ENCODE data around the gene CBY2. TPM values are rescaled to one million over a fixed set of nuclear protein-coding genes. Genes with fewer than 3 reads are reported as not detected.

CBY2 gene
- total and polyA plus RNA-seq, 2 donors (not counting 1 experiment from before 2014, with no cell fraction given): not detected

DNA sequence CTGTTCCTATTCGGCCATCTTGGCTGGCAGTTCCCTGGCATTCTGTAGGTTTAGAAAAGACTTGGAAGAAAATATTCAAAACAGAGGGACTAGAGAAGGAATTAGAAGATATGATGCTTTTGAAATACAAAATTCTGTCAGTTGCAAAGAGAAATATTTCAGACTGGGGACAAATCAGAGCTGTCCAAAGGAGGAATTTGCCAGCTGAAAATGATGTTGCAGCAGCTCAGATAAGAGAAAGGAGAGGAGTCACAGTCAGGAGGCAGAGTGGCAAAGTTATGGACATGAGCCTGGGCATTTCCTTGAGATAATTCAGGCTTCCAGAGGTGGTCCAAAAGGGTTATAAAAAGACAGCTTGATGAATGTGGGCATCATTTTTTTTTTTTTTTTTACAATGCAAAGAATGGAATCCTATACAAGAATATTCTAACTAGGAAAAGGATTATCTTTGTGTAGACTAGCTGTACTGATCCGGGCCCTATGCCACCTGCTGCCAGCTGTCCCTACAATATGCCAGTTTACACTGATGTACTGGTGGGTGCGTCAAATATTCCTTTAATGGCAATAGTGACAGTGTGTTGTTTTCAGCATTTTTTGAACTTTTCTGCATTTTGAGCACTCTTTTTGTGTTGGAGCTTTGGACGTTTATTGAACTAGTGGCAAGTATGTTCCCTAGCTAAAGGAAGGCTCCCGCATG, 31.8 kb upstream of the CBY2 start:
- DNase-seq (no peak), ATAC-seq (ENCODE audit: low read depth) (no peak)
- intact Hi-C loops (cut with micrococcal nuclease): no loop called here
- Histone ChIP-seq H4K20me1 (ENCODE audit: control insufficient read depth, insufficient read depth, low read length, poor library complexity, severe bottlenecking) (no peaks in the 10 kb centered on the region), H3K79me2 (ENCODE audit: control insufficient read depth, insufficient read depth, low read length) (no peaks in the 10 kb centered on the region), H3K4me2 (replicated peaks; ENCODE audit: low read depth, low read length, poor library complexity, severe bottlenecking) (no peak overlapping the region), H3K27me3 (replicated peaks in 1 of 4; ENCODE audit: control extremely low read depth in 1 of 4, control insufficient read depth in 3 of 4, insufficient read depth in 4 of 4, low read length in 3 of 4) (no peaks in the 10 kb centered on the region), H3K4me1 (ENCODE audit: control insufficient read depth in 2 of 2, insufficient read depth in 2 of 2, low read length in 2 of 2) (no peaks in the 10 kb centered on the region), H3K4me3 (ENCODE audit: control extremely low read depth in 1 of 5, extremely low read depth in 1 of 5, insufficient read depth in 1 of 5, low read depth in 2 of 5, low read length in 4 of 5) (no peak overlapping the region), H2AFZ (ENCODE audit: insufficient read depth, low read depth, low read length, poor library complexity, severe bottlenecking) (no peak overlapping the region), H3K9me3 (ENCODE audit: control extremely low read depth in 1 of 3, control insufficient read depth in 2 of 3, insufficient read depth in 1 of 3, low read length in 2 of 3) (no peaks in the 10 kb centered on the region), H3K27ac (ENCODE audit: low read length in 2 of 2) (no peak overlapping the region), H3K9ac (ENCODE audit: low read length) (no peak overlapping the region), H3K36me3 (replicated peaks in 1 of 2; ENCODE audit: control extremely low read depth in 1 of 2, control insufficient read depth in 1 of 2, extremely low read depth in 1 of 2, insufficient read depth in 2 of 2, low read length in 1 of 2) (no peaks in the 10 kb centered on the region)
- H3K27me3 Mint-ChIP-seq: peaks cover 20% of the 10 kb centered on the region
- no peak overlapping the region for H3K4me3 Mint-ChIP-seq
- TF ChIP-seq, protein P1, sequence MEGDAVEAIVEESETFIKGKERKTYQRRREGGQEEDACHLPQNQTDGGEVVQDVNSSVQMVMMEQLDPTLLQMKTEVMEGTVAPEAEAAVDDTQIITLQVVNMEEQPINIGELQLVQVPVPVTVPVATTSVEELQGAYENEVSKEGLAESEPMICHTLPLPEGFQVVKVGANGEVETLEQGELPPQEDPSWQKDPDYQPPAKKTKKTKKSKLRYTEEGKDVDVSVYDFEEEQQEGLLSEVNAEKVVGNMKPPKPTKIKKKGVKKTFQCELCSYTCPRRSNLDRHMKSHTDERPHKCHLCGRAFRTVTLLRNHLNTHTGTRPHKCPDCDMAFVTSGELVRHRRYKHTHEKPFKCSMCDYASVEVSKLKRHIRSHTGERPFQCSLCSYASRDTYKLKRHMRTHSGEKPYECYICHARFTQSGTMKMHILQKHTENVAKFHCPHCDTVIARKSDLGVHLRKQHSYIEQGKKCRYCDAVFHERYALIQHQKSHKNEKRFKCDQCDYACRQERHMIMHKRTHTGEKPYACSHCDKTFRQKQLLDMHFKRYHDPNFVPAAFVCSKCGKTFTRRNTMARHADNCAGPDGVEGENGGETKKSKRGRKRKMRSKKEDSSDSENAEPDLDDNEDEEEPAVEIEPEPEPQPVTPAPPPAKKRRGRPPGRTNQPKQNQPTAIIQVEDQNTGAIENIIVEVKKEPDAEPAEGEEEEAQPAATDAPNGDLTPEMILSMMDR (IDR thresholded peaks at IDR 0.05): no peak
- no peak for TF ChIP-seq EZH2 (IDR thresholded peaks at IDR 0.05; ENCODE audit: borderline replicate concordance, insufficient read depth, low read depth, low read length, poor library complexity, severe bottlenecking)
- POLR2A ChIA-PET: no interaction called here
- WGBS (ENCODE audit: insufficient coverage): 86% methylated on average over 3 of the region's 5 CpGs
- H3K4me1 Mint-ChIP-seq: no peaks in the 10 kb centered on the region
- no peaks in the 10 kb centered on the region for H3K9me3 Mint-ChIP-seq (ENCODE audit: insufficient read depth)
- CTCF ChIA-PET: interaction anchor here (0.6 kb wide), 1 partner anchor 1397 kb away, joined by 4 read pairs; no protein-coding TSS in a partner anchor
- H3K27ac Mint-ChIP-seq: no peak overlapping the region

GRCh38 chr13:45674908-45675307, 27.2 kb upstream of the CBY2 start:
- Mint-ChIP-seq H3K27me3 (peaks cover 30% of the 10 kb centered on the region), H3K4me3 (no peak overlapping the region), H3K4me1 (no peaks in the 10 kb centered on the region), H3K9me3 (ENCODE audit: insufficient read depth) (no peaks in the 10 kb centered on the region), H3K27ac (no peak overlapping the region)
- Histone ChIP-seq H3K9me3 (ENCODE audit: control extremely low read depth in 1 of 3, control insufficient read depth in 2 of 3, insufficient read depth in 1 of 3, low read length in 2 of 3) (peaks cover 0 to 3% (median 0%) of the 10 kb centered on the region in 3 donors), H3K27ac (ENCODE audit: low read length in 2 of 2) (no peak overlapping the region), H3K4me2 (replicated peaks; ENCODE audit: low read depth, low read length, poor library complexity, severe bottlenecking) (no peak overlapping the region), H3K79me2 (ENCODE audit: control insufficient read depth, insufficient read depth, low read length) (no peaks in the 10 kb centered on the region), H3K4me1 (ENCODE audit: control insufficient read depth in 2 of 2, insufficient read depth in 2 of 2, low read length in 2 of 2) (no peaks in the 10 kb centered on the region), H3K27me3 (replicated peaks in 1 of 4; ENCODE audit: control extremely low read depth in 1 of 4, control insufficient read depth in 3 of 4, insufficient read depth in 4 of 4, low read length in 3 of 4) (no peaks in the 10 kb centered on the region), H3K4me3 (ENCODE audit: control extremely low read depth in 1 of 5, extremely low read depth in 1 of 5, insufficient read depth in 1 of 5, low read depth in 2 of 5, low read length in 4 of 5) (no peak overlapping the region), H4K20me1 (ENCODE audit: control insufficient read depth, insufficient read depth, low read length, poor library complexity, severe bottlenecking) (no peaks in the 10 kb centered on the region), H3K36me3 (replicated peaks in 1 of 2; ENCODE audit: control extremely low read depth in 1 of 2, control insufficient read depth in 1 of 2, extremely low read depth in 1 of 2, insufficient read depth in 2 of 2, low read length in 1 of 2) (no peaks in the 10 kb centered on the region), H3K9ac (ENCODE audit: low read length) (no peak overlapping the region), H2AFZ (ENCODE audit: insufficient read depth, low read depth, low read length, poor library complexity, severe bottlenecking) (no peak overlapping the region)
- no peak for ATAC-seq (ENCODE audit: low read depth)
- intact Hi-C loops (cut with micrococcal nuclease): no loop called here
- ChIA-PET CTCF (no interaction called here), POLR2A (no interaction called here)
- no CpG with 5 or more reads among the region's 1 CpG for WGBS (ENCODE audit: insufficient coverage)
- TF ChIP-seq EZH2 (IDR thresholded peaks at IDR 0.05; ENCODE audit: borderline replicate concordance, insufficient read depth, low read depth, low read length, poor library complexity, severe bottlenecking): no peak
- TF ChIP-seq, protein P1 (IDR thresholded peaks at IDR 0.05): no peak
- no peak for DNase-seq

Data from B cell (primary cell).